Measurements from ENCODE around the gene GDF7.

The GDF7 gene

GRCh38 chr2:20728114-20728758, 61.3 kb downstream of the GDF7 start:
- DNase-seq (ENCODE audit: low read depth), result no peak
- TF ChIP-seq CTCF (IDR thresholded peaks at IDR 0.05; ENCODE audit: control insufficient read depth, extremely low read depth, insufficient read depth), result no peak
- H3K4me3 ChIP-seq (ENCODE audit: low read depth, low read length), result no peak overlapping the region
